Stimulated activated CD4-positive, alpha-beta T cell treated with anti-CD3 and anti-CD28 coated beads, Interleukin-1b, Interleukin-23, amount 100 ng/mL, for 4 hours (primary cell): ENCODE results near the gene TTLL9.

ENCODE experiments used
- DNase-seq, 2 donors: peaks; one replicate each; pipeline ENCODE4 v3.0.0-alpha.2; 2020; ENCODE audit warnings: low read depth in 2 of 2

The TTLL9 gene

GRCh38 chr20:31948008-31948407 is 77.6 kb downstream of the TTLL9 start:
- no peak for DNase-seq

DNA sequence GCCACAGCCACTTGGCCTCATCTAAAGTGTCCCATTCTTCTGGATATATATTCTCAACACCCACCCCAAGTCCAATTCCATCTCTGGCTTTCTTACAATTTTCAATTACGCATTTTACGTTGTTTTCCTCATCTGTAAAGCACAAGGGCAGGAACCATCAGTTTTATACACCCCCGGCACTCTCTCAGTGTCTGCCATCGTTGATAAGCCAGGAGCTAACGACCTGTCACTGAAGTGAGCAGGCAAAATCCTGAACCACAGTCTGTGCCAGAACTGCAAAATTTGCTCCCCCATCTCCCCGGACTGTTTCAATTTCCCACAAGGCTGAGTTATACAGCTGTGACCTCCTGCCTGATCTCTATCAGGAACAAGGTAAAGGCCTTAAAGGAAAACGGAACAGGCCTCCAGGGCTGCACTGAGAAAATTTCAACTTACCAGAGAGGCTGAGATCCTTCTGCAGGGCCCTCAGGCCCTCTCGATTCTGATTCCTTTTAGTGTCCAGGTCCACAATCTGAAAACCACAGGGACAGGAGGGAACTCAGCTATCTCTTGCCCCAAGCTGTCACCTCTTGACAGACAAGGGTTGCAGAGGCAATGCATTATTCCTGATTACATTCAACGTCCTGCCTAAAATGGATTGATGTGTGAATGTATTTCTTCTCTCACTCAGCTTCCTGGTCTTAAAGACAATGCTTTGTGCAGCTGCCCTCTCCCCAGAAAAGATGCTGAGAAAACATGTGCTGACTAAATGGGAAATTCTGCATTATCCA is 79.6 kb downstream of the TTLL9 start:
- DNase-seq = no peak

GRCh38 chr20:31951203-31951529 is 80.7 kb downstream of the TTLL9 start:
- no peak for DNase-seq

- peak; percentile 98 for DNase-seq
Measured at GRCh38 chr20:31951530-31952453, 81.4 kb downstream of the TTLL9 start, which contains the start of gene PDRG1. Gene PDRG1, minus strand, starts transcription at chr20:31952046. Its CDS starts 85 bp downstream, at chr20:31951961.

DNA sequence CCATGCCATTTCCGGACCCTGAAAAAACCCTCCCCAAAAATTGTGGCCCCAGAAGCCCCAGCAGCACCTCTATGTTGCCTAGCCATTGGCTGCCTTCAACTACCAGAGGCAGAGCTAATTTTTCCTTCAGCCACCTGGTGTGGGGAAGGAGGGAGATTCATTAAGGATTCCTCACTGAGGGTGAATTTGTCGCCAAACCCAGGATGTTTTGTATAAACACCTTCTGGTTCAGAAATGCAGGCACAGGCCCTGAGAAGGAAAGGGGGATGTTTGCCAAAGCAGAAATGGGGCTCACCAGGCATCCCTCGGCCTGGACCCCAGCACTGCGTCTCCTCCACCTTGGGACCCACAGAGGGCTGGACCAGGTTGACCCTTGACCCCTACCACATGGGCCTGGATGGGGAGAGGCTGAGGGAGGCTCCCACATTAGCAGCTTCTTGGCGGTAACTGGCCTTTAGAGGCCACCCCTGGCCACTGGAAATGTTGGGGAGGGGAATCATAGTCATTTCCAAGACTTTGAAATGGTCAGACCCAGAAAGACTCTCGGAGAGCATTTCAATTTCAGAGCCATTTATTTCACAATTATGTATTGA is 83.2 kb downstream of the TTLL9 start:
- DNase-seq = no peak

DNA sequence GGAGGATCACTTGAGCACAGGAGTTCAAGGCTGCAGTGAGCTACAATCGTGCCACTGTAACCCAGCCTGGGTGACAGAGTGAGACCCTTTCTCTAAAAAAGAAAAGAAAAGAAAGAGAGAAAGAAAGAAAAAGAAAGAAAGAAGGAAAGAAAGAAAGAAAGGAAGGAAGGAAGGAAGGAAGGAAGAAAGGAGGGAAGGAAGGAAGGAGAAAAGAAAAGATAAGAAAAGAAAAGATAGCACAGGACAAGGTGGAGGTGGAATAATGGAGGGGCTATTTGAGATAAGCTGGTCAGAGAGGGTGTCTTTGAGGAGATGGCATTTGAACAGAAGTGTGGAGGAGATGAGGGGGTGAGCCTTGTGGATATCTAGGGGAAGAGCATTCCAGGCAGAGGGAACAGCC is 84.1 kb downstream of the TTLL9 start:
- DNase-seq = no peak

- no peak for DNase-seq
Measured at GRCh38 chr20:31956556-31957526, 86.4 kb downstream of the TTLL9 start.

DNA sequence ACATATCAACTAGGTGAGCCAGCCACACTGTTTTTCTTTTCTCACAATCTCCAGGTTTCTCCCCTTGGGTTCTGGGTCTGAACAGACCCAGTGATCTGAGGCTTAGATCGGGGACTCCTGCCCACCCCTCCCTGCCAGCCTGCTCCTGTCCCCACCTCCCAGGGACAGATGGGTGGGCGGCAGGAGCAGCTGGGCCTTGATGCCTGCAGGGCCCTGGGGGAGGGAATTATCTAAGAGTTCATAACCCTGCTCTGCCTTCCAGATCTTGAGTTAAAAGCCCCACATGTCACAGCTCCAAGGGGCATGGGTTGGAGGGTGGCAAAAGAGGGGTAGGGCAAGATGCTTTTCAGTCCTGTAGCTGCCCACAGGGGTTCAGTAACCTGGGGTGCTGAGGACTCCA is 92.3 kb downstream of the TTLL9 start:
- no peak for DNase-seq

GRCh38 chr20:31963889-31964288 is 93.5 kb downstream of the TTLL9 start:
- DNase-seq = no peak

DNA sequence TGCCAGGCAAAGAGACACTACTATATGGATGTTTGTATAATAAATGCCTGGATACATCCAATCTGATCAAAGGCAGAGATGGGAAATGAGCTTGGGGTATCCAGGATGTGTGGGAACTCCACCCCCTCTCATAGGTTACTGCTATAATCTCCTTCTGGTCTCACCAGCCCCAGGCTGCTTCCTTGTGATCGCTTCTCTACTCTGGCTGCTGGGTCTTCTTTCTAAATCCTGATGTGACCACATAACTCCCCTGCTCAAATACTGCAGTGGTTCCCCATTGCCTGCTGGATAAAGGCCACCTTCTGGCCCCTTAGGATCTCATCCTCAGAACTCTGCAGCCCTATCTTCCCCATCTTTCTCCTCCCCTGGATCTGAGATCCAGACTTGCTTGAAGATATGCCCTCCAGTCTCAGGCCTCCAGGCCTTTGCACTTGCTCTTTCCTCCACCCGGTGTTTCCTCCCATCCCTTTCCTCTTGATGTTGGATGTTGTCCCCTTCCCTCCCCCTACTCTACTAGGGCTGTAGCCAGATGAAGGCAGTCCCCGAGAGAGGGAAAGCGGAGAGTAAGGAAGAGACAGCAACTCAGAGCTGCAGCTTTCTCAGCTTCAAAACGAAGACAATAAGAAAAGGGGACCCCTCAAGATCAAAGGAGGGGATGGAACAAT is 96.7 kb downstream of the TTLL9 start:
- DNase-seq = no peak

DNA sequence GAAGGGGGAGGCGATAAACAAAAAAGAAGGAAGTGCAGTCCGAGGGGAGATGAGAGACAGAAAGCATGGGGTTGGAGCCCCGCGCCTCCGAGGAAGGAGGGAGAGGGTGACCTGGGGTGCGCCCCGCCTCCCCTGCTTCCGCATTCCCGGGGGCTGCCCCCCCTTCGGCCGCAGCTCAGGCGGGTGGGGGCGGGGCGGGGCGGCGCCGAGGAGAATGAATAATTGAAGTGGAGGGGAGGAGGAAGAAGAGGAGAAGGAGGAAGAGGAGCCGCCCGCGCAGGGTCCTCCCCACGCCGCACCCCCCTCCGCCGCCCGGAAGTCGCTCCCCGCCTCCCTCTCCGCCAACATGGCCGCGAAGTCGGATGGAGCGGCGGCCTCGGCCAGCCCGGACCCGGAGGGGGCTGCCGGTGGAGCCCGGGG is 97.4 kb downstream of the TTLL9 start, which contains the start of gene XKR7:
Gene XKR7 (plus strand): TSS at position 322 of the 420 bp plus-strand sequence. CDS start 25 bp downstream, at position 347.
- DNase-seq = no peak

DNA sequence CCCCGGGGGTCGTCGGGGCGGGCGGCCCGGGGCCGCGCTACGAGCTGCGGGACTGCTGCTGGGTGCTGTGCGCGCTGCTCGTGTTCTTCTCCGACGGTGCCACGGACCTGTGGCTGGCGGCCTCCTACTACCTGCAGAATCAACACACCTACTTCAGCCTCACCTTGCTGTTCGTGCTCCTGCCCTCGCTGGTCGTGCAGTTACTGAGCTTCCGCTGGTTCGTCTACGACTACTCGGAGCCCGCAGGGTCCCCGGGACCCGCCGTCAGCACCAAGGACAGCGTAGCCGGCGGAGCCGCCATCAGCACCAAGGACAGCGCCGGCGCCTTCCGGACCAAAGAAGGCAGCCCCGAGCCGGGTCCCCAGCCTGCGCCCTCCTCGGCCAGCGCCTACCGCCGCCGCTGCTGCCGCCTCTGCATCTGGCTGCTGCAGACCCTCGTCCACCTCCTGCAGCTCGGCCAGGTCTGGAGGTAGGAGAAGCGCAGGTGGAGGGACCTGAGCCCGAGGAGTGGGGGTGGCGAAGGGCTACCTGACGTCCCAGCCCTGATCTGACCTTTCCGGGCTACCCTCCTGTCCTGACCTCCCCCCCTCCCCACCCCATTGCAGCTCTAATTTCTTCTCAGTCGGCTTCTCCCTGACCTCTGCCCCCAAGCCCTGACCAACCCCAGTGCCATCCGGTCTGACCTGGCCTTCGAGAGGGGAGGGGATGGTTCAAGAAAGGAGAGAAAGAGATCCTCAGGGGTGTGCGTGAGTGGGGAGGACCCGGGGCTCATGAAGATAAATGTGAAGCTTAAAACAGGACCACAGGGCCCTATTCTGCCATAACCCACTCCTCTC is 98.1 kb downstream of the TTLL9 start:
- DNase-seq = peak; percentile 68 to 78

DNA sequence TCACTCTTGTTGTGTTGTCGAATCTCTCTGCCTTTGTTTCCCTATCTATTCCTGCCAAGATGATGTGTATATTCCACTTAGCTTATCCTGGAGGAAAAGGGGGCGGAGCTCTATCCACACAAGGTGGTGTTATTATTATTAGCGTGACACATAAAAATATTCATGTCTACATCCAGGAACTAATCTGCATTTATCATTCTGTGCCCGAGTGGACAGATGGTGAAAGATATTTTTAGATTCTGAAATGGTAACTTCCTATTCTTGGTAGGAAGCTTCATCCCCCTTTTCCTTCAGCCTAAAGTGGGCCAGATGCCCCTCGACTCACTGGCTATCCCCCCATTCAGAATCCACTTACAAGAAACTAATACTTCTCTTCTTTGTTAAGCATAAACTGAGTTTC is 99.6 kb downstream of the TTLL9 start:
- no peak for DNase-seq

DNA sequence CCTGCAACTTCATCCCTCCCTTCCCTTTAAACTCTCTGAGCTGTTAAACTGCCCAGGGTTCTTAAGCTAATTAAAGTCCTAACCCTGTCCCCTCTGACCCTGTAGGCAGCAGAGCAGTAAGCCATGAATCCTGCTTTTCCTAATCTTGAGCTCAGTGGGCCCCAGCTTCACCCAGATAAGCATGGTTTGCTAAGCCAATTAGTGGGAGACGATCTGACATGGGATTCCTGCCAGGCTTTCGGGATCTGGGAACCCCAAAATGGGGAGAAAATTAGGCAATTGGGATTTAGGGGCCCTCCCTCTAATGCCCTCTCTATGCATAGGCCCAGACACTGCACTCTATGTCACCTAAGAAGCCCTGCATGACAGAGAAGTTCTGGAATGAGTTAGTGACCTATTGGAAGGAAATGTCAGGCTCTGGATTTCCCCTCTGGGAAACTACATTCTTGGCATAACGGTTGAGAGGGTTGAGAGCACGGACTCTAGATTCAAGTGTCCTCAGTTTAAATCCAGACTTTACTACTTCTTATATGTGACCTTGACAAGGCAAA is 102.1 kb downstream of the TTLL9 start:
- DNase-seq = no peak

GRCh38 chr20:31974296-31974695 is 103.9 kb downstream of the TTLL9 start:
- no peak for DNase-seq

DNA sequence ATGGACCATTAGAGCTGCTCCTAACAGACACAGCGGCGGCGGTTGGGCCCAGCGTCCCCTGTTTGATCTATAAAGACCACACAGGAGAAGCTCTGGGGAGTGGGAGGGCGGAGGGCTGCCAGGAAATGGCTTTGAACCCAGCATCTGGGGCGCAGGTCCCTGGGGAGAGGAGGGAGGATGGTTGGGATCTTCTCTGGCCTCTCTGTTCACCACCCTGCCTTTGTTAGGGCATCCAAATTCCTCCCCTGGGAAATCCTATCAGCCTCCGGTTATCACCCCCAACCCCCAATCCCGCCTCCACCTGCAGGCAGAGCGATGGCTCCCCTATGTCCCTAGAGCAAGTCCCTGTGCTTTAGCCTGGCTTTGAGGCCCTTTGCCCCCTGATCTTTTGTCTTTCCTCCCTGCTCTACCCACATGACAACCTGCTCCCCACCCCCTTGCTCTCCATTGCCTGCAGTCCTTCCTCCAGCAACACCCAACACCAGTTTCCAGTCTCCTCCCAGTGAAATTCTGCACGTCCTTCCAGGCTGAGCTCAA is 104.6 kb downstream of the TTLL9 start:
- DNase-seq = no peak

GRCh38 chr20:31975874-31976273 is 105.4 kb downstream of the TTLL9 start:
- no peak for DNase-seq

- no peak for DNase-seq
Measured at GRCh38 chr20:31977080-31977479, 106.6 kb downstream of the TTLL9 start.
